GM18505 (cell line): Measurements from ENCODE around the gene SPESP1.
"Not testable (repeated sequence)": the region's sequence is repeated elsewhere in the genome, so short reads cannot be mapped to it uniquely, and the experiment has no call there.

ENCODE experiments used
- ATAC-seq: cut with Tn5 transposase; IDR thresholded peaks from one replicate; pipeline ENCODE4 v1.9.1; 2021; ENCODE audit not compliant: unreplicated experiment
- POLR2A ChIP-seq: IDR thresholded peaks from 4 replicates; pipeline ENCODE4 v1.6.1; 2011; ENCODE audit warnings: borderline replicate concordance; ENCODE audit not compliant: insufficient read depth, insufficient read length; ENCODE audit errors: extremely low read depth

The SPESP1 gene

GRCh38 chr15:68924866-68925560, 5.3 kb upstream of the SPESP1 start:
- ATAC-seq = no peak
- no peak for TF ChIP-seq POLR2A

GRCh38 chr15:68933001-68933400, 2.7 kb downstream of the SPESP1 start:
- TF ChIP-seq POLR2A = no peak

GRCh38 chr15:68934341-68934740, 4.0 kb downstream of the SPESP1 start:
- ATAC-seq = no peak
- no peak for TF ChIP-seq POLR2A

More at GRCh38 chr15:68933001-68933400, 2.7 kb downstream of the SPESP1 start:
- no peak for ATAC-seq

- ATAC-seq = no peak
- TF ChIP-seq POLR2A = no peak
Measured at GRCh38 chr15:68935400-68935937, 5.1 kb downstream of the SPESP1 start.

GRCh38 chr15:68939501-68939900, 9.2 kb downstream of the SPESP1 start:
- TF ChIP-seq POLR2A = no peak
- no peak for ATAC-seq

GRCh38 chr15:68951813-68952212, 21.5 kb downstream of the SPESP1 start:
- no peak for ATAC-seq
- TF ChIP-seq POLR2A = no peak

- TF ChIP-seq POLR2A = no peak
- no peak for ATAC-seq
Measured at GRCh38 chr15:68957696-68958095, 27.4 kb downstream of the SPESP1 start.

GRCh38 chr15:68958597-68958996, 28.3 kb downstream of the SPESP1 start:
- no peak for TF ChIP-seq POLR2A
- ATAC-seq = no peak

- no peak for TF ChIP-seq POLR2A
- ATAC-seq = no peak
Measured at GRCh38 chr15:68962465-68962864, 32.1 kb downstream of the SPESP1 start.

- ATAC-seq = not testable (repeated sequence)
Measured at GRCh38 chr15:68963719-68964118, 33.4 kb downstream of the SPESP1 start.

- TF ChIP-seq POLR2A = no peak
- ATAC-seq = no peak
Measured at GRCh38 chr15:68966996-68967395, 36.7 kb downstream of the SPESP1 start.

- ATAC-seq = no peak
- no peak for TF ChIP-seq POLR2A
Measured at GRCh38 chr15:68967948-68968347, 37.6 kb downstream of the SPESP1 start.

GRCh38 chr15:68969298-68969697, 39.0 kb downstream of the SPESP1 start:
- ATAC-seq = no peak
- no peak for TF ChIP-seq POLR2A

GRCh38 chr15:68972201-68973065, 42.1 kb downstream of the SPESP1 start:
- TF ChIP-seq POLR2A = no peak
- ATAC-seq = no peak

GRCh38 chr15:68975651-68976160, 45.4 kb downstream of the SPESP1 start:
- not testable (repeated sequence) for ATAC-seq

GRCh38 chr15:68977426-68977825, 47.1 kb downstream of the SPESP1 start:
- ATAC-seq = not testable (repeated sequence)
